Measurements from ENCODE around the gene EPSTI1.

DNA sequence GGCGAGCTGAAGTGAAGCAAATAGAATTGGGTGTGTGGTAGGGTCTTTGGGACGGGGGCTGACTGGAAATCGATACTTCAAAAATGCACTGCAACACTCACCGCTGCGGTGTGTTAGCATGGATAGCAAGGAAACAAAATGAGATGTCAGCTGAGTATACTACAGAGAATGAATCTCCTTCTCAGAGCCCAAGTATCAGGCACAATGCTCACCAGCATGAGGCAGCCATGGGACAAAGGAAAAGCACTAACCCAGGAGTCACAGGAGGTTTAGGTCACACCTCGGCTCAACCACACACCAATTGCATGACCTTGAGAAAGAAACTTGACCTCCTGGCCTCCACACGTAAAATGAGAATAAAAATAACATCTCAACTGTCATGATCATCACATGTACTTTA lies 136.6 kb downstream of the EPSTI1 start:
- TF ChIP-seq, protein P1, sequence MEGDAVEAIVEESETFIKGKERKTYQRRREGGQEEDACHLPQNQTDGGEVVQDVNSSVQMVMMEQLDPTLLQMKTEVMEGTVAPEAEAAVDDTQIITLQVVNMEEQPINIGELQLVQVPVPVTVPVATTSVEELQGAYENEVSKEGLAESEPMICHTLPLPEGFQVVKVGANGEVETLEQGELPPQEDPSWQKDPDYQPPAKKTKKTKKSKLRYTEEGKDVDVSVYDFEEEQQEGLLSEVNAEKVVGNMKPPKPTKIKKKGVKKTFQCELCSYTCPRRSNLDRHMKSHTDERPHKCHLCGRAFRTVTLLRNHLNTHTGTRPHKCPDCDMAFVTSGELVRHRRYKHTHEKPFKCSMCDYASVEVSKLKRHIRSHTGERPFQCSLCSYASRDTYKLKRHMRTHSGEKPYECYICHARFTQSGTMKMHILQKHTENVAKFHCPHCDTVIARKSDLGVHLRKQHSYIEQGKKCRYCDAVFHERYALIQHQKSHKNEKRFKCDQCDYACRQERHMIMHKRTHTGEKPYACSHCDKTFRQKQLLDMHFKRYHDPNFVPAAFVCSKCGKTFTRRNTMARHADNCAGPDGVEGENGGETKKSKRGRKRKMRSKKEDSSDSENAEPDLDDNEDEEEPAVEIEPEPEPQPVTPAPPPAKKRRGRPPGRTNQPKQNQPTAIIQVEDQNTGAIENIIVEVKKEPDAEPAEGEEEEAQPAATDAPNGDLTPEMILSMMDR (IDR thresholded peaks at IDR 0.05), result no peak
- no peak for TF ChIP-seq POLR2A (IDR thresholded peaks at IDR 0.05)
